Activated CD8-positive, alpha-beta memory T cell treated with anti-CD3 and anti-CD28 coated beads, Interleukin-2, amount 50 U/mL, for 4 hours (primary cell): Measurements from ENCODE around the gene MT1F.
"Not testable (repeated sequence)": the region's sequence is repeated elsewhere in the genome, so short reads cannot be mapped to it uniquely, and the experiment has no call there.

Source experiments
- DNase-seq: peaks from one replicate; pipeline ENCODE4 v3.0.0-alpha.2; 2020

The MT1F gene

DNA sequence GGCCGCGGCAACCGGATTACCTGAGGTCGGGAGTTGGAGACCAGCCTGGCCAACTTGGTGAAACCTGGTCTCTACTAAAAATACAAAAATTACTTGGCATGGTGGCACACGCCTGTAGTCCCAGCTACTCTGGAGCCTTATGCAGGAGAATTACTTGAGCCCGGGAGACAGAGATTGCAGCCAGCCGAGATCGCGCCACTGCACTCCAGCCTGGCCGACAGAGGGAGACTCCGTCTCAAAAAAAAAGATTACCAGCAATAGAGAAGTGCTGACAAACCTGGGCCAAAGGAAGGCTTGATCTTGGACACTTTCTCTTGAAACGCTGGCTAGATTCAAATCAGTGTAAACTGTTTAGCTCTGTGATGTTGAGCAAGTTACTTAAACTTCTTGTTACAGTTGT, 16.2 kb downstream of the MT1F start:
- no peak for DNase-seq

DNA sequence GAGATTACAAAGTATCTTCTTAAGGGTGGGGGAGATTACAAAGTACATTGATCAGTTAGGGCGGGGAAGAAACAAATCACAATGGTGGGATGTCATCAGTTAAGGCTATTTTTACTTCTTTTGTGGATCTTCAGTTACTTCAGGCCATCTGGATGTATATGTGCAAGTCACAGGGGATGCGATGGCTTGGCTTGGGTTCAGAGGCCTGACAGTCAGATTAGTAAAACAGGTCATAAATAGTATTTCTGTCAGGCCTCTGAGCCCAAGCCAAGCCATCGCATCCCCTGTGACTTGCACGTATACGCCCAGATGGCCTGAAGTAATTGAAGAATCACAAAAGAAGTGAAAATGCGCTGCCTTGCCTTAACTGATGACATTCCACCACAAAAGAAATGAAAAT, 16.8 kb downstream of the MT1F start:
- not testable (repeated sequence) for DNase-seq

DNA sequence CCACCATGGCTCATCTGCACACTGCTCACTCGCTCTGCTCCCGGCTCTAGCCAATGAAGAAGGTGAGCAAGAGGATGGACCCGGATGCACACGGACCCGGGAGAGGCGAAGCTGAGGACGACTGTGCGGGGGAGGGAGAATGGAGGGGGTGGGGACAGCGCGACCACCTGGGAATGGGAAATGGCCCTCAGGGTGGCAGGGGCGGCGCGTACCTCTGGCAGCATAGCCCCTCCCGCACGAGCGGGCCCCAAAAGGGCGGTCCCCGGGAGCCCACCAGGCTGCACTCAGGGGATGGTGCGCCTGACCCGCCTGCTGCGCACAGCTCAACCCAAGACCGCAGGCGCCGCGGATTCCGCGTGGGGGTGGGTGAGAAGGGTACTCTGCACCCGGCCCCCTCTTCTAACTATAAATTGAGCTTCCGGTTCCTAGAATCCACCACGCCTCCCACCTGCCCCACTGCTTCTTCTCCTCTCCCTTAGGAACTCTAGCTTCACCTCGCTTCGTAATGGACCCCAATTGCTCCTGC, 18.0 kb downstream of the MT1F start:
- peak; percentile 57 for DNase-seq

DNA sequence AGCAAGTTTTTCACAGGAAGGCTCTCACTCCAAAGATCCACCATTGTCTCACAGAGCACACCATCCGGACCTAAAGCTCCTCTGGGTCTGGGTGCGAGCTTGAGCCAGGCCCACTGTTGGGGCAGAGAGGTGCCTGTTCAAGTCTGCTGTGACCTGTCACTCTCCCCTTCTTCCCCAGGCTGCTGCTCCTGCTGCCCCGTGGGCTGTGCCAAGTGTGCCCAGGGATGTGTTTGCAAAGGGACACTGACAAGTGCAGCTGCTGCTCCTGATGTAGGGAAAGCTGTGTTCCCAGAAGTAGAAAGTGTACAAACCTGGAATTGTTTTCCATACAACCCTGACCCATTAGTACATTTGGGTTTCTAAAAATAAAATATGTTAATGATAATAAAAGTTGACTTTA, 19.7 kb downstream of the MT1F start:
- no peak for DNase-seq

DNA sequence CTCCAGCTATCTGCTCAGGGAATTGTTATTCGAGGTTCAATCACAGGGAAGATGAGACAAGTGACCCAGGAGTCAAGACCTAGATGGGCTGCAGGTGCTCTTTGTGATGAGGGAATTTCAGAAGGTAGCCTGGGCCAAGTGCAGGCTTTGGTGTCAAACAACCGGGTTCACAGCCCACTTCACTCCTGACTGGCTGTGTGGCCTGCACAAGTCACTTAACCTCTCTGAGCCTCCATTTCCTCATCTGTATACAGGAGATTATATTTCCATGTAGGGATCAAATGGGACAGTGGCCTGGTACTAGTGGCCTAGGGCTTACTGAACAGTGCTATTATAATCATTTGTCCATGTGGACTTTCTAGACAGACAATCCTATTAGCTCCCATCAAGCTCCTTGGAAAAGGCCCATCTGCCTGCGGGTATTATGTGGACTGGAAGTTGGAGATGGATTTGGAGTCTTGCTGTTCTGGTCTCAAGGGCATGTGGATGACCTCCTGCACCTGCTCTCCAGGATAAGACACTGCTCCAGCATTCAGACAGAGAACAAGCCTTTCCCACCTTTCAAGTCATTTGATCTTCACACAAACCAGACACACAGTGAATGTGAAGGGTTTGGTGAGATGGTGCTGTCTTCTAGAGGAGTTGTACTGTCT, 21.4 kb downstream of the MT1F start:
- no peak for DNase-seq

DNA sequence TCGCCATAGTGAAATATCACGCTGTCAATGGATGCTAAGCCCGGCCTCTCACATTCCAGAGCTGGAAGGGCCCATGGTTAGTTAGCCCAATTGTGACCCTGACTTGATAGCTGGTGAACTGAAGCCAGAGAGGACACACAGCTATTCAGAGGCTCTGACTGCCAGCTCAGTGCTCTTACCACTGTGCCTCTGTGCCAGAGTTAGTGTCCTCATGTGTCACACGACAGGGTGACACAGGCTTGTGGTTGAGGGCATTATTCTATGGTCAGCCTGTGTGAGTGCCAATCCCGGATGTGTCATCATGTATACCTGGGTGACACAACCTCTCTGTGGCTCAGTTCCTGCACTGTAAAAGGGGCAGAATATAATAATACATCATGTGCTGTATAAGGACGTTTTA, 22.1 kb downstream of the MT1F start:
- no peak for DNase-seq

DNA sequence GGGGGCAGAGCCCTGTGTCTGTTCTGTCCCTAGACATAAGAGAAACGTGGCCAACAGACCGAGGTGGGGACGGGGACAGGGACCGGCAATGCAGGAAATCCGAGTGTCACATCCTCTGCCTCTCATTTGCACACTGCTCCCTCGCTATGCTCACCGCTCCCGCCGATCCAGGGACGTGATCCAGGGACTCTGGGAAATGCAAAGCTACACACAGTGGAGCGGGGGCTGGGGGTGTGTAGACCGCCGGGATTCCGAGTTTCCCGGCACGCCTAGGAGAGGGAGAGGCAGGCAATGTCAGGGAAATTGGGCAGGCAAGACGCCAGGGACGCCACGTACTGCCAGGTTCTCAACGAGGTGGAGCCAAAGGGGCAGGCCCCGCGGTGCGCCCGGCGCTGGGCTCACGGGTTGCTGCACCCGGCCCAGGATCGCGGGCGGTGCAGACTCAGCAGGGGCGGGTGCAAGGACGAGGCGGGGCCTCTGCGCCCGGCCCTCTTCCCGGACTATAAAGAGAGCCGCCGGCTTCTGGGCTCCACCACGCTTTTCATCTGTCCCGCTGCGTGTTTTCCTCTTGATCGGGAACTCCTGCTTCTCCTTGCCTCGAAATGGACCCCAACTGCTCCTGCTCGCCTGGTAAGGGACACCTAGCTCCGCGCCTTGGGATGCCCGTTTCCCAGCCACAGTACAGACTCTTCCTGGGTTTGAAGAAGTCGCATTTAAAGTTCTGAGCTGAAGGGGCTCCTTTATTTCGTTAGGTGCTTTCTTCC, 24.4 kb downstream of the MT1F start, which contains the start of gene MT1X:
MT1X (plus strand) TSS at position 532 of the 764 bp plus-strand sequence; CDS start at position 603, 71 bp downstream.
- DNase-seq: peak; percentile 86

DNA sequence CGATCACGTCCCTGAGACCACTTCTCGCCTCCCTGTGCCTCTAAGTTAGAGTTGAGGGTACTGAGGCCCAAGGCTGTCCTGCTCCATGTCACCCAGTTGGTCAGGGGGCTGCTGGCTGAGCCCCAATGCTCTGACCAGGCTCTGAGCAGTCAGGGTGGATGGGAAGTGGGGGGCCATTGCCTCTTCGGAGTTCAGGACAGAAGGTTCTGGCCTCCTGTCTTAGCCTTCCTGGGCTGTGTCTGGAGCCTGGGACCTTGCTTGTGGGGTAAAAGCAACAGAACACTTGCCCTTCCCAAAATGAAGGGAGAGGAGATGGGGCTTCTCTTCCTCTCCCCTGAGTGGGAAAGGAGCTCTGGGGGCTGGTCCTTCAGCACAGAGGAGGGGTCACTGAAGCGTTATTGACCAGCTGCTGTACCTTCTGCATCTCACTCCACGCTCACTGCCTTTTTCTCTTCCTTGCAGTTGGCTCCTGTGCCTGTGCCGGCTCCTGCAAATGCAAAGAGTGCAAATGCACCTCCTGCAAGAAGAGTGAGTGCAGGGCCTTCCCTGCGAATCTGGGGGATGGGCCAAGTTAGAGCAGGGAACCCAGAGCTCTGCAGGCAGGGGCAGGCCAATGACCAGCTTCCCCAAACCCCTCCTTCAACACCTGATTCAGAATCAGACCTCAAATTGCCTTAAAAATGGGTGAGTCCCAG, 25.1 kb downstream of the MT1F start:
- no peak for DNase-seq

DNA sequence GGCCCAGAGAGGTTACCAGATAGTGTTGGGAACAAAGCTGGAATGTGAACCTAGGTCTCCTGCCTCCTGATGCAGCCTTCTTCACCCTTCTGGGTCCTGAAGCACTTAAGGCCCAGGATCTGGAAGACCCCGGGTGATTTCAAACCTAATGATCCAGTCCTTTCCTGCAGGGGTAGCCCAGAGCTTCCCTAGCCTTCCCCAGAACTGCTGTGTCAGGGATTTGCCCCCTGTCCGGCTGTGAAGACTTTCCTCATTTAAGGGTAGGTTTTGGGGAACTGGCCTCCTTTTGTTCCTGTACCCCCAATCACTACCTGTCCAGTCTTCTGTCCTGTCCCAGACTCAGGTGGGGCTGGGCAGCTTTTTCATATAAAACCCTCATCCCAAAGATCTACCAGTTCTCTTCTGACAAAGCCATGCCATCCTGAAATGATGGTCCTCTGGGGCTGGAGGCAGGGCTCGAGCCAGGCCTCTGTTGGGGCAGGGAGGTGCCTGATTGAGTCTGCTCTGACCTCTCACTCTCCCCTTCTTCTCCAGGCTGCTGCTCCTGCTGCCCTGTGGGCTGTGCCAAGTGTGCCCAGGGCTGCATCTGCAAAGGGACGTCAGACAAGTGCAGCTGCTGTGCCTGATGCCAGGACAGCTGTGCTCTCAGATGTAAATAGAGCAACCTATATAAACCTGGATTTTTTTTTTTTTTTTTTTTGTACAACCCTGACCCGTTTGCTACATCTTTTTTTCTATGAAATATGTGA, 25.8 kb downstream of the MT1F start:
- no peak for DNase-seq

DNA sequence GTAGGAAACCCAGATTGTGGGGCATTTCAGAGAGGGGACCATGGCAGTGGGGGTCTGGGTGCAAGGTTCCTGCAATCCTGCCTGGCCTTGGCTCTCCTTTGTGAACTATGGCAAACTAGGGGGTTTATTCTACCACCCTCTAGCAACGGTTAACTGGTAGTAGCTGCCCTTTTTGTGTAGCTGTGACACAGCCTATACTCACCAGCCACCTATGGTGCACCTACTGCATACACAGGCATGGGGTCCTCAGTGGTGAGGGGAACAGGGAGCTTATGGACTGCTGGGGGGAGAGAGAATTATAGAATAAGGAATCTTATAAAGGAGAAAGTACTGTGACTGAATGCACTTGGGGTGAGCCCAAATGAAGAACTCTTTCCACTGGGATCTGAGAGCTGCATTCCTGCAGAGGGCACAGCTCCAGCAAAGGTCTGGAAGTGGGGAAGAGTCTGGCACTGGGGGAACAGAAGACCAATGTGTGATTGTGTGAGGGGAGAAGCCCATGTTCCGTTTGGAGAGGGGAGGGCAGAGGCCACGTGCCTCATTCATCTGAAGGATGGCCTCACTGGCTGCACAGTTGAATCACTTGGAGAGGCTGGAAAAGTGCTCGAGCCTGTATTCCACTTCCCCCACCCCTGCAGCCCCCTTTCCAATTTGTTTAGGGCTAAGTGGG, 26.6 kb downstream of the MT1F start:
- no peak for DNase-seq

DNA sequence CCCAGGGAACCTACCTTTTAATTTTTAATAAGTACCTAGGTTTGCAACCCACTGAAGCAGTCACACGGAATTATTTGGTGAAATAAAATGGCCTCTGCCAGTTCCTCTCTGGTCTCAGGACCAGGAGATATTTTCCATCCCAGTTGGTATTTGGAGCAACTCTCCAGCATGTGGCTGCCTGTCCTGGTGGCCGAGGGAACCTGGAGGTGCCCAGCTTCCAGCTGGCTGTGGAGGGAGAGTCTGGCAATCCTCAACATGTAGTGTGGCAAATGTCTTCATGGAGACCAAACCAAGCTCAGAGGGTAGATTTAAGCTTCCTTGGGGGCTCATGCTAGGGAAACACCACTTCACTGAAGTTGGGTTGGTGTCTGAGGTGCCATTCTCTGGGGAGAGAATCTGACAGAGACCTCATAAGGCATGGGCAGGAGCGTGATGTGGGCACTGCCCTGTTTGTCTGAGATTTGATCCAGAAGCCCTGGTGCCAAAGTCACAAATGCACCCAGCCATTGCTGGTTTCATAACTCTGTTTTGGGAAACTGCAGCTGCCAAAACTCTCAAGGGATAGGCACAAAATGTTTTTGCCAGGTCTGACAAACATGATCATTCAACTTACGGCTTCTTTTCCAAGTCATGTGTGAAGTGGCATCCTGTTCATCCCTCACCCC, 27.3 kb downstream of the MT1F start:
- no peak for DNase-seq

DNA sequence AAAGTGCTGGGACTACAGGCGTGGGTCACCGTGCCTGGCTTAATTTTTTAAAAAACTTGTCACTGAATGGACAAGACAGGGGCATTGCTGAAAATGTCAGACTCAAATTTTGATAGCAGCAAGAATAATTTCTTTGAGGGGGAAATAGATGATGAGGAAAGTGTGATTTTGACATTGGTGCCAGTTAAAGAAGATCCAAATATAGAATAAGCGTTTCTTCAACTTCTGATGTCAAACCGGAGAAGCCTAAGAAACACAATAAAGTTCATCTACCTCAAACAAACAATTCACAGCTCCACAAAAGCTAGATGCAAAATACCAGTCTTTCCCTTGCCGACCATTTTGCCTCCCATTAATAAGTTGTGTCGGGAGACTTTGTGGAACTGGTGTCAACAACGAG, 29.0 kb downstream of the MT1F start:
- DNase-seq: no peak

DNA sequence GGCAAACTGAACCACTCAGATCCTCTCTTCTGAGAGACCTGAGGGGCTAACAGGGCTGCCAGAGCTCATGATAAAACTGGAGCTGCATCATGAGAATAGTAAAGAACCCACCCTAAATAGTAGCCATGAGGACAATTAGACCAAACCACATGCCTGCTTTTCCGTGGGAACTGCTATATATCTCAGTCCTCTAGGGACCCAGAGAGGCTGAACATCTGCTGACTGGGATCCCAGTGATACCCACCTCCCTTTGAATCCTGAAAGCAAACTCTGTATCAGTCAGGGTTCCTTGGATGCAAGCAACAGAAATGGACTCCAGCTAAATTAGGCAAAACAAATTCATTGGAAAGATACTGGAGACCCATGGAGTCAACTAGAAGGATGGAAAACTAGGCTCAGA, 31.0 kb downstream of the MT1F start:
- DNase-seq: no peak

DNA sequence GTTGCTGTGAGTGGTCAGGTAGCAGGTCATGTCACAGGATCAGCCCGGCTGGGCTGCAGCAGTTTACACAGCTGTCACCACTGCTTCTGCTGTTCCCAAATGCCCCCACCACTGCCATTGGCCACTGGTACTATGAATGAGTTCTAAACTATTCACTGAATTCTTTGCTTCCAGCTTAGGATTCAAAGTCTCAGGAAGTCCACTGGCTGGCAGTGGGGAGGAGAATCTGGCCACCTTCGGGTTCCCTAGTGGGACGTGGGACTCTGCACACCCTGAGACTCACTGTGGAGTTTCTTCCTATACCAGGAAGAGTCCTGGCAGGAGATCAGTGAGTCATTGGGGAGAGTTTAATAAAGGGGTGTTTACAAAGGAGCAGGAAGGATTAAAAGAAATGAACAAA, 31.4 kb downstream of the MT1F start:
- DNase-seq: no peak

DNA sequence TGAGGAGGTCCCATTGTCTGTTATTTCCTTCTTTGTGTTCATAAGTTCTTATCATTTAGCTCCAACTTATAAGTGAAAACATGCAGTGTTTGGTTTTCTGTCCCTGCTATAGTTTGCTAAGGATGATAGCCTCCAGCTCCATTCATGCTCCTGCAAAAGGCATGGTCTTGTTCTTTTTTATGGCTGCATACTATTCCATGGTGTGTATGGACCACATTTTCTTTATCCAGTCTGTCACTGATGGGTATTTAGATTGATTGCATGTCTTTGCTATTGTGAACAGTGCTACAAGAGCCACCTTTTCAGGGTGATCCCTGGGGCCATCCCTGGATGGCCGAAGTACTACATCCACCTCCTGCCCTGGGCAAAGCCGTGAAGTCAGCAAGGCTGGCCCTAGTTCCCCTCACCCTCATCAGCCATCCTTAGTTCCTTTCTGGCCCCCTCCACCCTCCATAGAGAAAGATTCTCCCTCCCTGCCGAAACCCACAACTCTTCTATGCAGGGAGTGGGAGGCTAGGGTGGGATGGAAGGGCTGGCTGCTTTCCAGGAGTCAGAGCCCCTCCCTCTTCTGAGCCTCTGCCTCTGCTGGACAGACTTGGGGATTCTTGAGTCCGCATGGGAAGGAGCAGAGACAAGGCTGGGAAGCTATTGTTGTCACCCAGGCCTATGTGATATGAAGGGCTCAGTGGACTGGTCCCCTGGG, 32.8 kb downstream of the MT1F start:
- DNase-seq: no peak

DNA sequence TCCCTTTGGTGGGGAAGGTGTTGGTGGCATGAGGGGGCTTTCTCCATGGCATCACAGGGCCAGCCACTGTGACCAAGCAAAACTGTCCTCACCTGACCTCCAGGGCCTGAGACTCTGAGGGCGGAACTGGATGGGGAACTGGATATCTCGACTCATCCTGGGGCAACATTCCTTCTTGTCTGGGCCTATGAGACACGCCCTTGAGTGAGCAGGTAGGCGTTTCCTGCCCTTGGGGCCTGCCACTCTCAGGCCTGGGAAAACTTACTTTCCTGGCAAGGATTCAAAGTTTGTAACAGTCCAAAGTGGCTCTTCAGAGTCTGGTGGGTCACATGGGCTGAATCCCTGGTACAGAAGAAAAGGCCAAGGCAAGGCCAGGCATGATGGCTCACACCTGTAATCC, 34.1 kb downstream of the MT1F start:
- no peak for DNase-seq

DNA sequence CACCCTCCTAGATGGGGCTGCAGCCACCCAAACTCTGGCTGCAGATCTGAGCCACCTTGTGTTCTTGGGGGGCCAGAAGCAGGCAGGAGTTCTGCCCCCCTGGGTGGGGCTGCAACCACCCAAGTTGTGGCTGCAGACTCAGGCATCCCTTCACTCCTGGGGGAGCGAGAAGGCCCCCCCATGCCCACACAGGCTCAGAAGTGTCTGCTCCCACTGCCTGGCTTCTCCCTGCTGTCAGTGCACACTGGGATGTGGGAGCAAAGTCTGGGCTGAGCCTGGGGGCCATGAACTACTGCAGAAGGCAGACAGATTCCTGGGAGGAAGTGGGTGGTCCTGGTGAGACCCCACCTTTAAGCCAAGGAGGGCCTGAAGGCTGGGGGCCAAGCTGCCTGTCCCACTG, 37.5 kb downstream of the MT1F start:
- DNase-seq: no peak

DNA sequence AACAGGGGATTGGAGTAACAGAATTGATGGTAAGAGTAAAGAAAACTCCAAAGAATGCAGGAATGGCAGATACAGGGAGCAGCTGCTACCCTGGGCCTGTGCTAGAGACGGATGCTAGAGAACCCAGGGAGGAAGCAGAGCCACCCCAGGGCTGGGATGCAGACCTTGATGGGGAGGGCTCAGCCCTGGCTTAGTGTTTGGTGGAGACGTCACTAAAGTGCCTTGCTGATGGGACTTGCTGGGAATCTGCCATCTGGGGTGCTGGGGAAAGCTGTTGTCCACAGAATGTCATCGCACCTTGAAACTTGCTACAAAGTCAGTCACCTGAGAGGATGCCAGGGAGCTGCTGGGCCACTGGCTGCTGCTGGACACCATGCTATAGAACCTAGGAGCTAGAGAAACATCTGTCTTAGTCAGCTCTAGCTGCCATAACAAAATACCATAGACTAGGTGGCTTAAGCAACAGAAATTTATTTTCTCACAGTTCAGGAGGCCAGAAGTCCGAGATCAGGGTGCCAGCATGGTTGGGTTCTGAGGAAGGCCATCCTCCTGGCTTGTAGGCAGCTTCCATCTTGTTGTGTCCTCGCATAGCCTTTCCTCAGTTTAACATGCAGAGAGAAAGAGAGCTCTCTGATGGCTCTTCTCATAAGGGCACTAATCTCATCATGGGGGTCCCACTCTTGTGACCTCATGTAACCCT, 39.8 kb downstream of the MT1F start:
- DNase-seq: no peak

DNA sequence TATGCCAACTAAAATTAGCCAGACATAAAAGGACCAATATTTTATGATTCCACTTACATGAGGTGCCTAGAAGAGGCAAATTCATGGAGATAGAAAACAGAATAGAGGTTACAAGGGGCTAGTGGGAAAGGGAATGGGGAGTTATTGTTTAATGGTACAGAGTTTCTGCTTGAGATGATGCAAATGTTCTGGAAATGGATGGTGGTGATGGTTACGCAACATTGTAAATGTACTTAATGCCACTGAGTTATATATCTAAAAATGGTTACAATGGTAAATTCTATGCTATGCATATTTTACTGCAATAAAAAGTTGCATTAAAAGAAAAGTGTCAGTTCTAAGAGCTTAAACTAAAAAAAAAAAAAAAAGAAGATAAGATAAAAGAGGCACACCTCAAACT, 42.4 kb downstream of the MT1F start:
- no peak for DNase-seq

DNA sequence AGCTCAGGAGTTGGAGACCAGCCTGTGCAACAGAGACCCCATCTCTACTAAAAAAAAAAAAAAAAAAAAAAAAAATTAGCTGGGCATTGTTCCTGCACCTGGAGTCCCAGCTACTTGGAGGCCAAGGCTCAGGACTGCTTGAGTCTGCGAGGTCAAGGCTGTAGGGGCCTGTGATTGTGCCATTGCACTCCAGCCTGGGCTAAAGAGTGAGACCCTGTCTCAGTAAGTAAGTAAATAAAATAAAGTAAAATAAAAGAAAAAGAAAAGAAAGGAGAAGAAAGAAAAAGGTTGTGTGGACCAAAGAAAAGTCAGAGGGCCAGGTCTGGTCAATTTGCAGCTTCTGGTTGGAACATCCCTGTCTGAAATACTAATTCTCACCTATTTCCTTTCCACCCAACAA, 42.9 kb downstream of the MT1F start:
- DNase-seq: no peak

DNA sequence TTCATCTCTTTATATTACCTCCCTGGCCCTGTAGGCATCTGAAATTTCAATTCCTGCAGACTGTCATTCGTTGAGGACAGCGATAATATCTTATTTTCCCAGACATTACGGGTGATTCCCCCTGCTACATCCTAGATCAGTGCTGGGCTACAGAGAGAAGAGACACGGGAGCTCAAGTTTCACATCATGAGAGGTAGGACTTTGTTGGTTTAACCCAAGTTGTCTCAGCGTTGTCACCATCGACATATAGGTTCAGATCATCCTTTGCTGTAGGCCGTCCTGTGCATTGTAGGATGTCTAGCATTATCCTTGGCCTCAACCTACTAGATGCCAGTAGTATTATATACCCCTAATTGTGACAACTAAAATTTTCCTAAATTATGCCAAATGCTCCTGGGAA, 43.8 kb downstream of the MT1F start:
- no peak for DNase-seq
